MM.1S (cell line): Measurements from ENCODE around the gene B3GNT8.

Source experiments
- DNase-seq: peaks from one replicate; pipeline ENCODE4 v3.0.0-alpha.2; 2015
- H2AFZ ChIP-seq: fragments of 300-600 bp; sonication (generic); 2 replicates; pipeline ENCODE4 v1.6.0; 2016; ENCODE audit warnings: antibody characterized with exemption, low read length
- H3F3A ChIP-seq: fragments of 300-600 bp; sonication (generic); 2 replicates; pipeline ENCODE4 v1.6.1; 2016; ENCODE audit warnings: mild to moderate bottlenecking, antibody characterized with exemption, low read length, moderate library complexity, mixed read lengths; ENCODE audit not compliant: insufficient read depth
- H3K27ac ChIP-seq: fragments of 300-600 bp; sonication (generic); 2 replicates; pipeline ENCODE4 v1.5.1; 2016; ENCODE audit warnings: mild to moderate bottlenecking, low read length
- H3K27me3 ChIP-seq: fragments of 300-600 bp; sonication (generic); replicated peaks from 2 replicates; pipeline ENCODE4 v1.6.0; 2016; ENCODE audit warnings: low read length; ENCODE audit not compliant: insufficient read depth
- H3K36me3 ChIP-seq: fragments of 300-600 bp; sonication (generic); replicated peaks from 2 replicates; pipeline ENCODE4 v1.6.1; 2016; ENCODE audit warnings: mild to moderate bottlenecking, low read length, mixed read lengths; ENCODE audit not compliant: insufficient read depth
- H3K4me1 ChIP-seq: fragments of 300-600 bp; sonication (generic); 2 replicates; pipeline ENCODE4 v1.6.1; 2016; ENCODE audit warnings: low read length, mixed read lengths
- H3K4me2 ChIP-seq: fragments of 300-600 bp; sonication (generic); 2 replicates; pipeline ENCODE4 v1.6.0; 2016; ENCODE audit warnings: low read depth, low read length
- H3K4me3 ChIP-seq: fragments of 300-600 bp; sonication (generic); 2 replicates; pipeline ENCODE4 v1.5.1; 2016; ENCODE audit warnings: low read length, mixed read lengths
- H3K79me2 ChIP-seq: fragments of 300-600 bp; sonication (generic); 2 replicates; pipeline ENCODE4 v1.6.1; 2016; ENCODE audit warnings: mixed run types, low read length, mixed read lengths
- H3K9ac ChIP-seq: fragments of 300-600 bp; sonication (generic); 2 replicates; pipeline ENCODE4 v1.6.1; 2016; ENCODE audit warnings: low read length, mixed read lengths
- H3K9me2 ChIP-seq: fragments of 300-600 bp; sonication (generic); replicated peaks from 2 replicates; pipeline ENCODE4 v1.6.1; 2016; ENCODE audit warnings: mild to moderate bottlenecking, low read length, mixed read lengths; ENCODE audit not compliant: insufficient read depth
- H3K9me3 ChIP-seq: fragments of 300-600 bp; sonication (generic); replicated peaks from 2 replicates; pipeline ENCODE4 v1.6.1; 2016; ENCODE audit warnings: mild to moderate bottlenecking, low read length, mixed read lengths; ENCODE audit not compliant: insufficient read depth
- H4K20me1 ChIP-seq: fragments of 300-600 bp; sonication (generic); 2 replicates; pipeline ENCODE4 v1.6.1; 2016; ENCODE audit warnings: mild to moderate bottlenecking, low read length, moderate library complexity, mixed read lengths; ENCODE audit not compliant: insufficient read depth
- EZH2 ChIP-seq: fragments of 300-600 bp; sonication (generic); optimal IDR thresholded peaks from 2 replicates; pipeline ENCODE3; 2017; ENCODE audit warnings: low read depth, mild to moderate bottlenecking, antibody characterized with exemption, low read length, mixed read lengths
- EZH2phosphoT487 ChIP-seq: fragments of 300-600 bp; sonication (generic); IDR thresholded peaks from 2 replicates; pipeline ENCODE4 v1.6.1; 2018; ENCODE audit warnings: antibody characterized with exemption, low read length
- TF ChIP-seq, protein P1 (sequence below): fragments of 300-600 bp; sonication (generic); IDR thresholded peaks from 2 replicates; pipeline ENCODE4 v1.5.1; 2016; ENCODE audit warnings: antibody characterized with exemption, low read length, mixed read lengths

Gene B3GNT8

DNA sequence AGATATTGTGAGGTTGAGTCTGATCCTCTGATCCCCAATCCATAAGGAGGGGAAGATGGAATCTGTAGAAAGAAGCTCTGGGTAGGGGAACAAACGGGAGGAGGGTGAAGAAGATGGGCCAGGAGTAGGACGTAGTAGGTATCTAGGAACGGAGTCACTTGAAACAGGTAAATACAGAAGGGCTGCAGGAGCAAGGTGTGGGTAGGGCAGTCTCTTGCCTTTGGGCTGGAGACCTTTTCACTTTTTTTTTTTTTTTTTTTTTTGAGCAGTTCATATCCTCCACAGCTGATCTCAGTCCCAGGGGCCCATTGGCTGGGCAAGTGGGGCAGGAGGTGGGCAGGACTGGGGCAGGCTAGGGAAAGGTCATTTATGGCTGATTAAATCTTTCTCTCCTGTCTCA is 28.1 kb downstream of the B3GNT8 start:
- Histone ChIP-seq H3F3A (no peaks in the 10 kb centered on the region), H3K4me1 (peaks cover 14% of the 10 kb centered on the region), H3K27me3 (no peaks in the 10 kb centered on the region), H3K9ac (peak overlapping the region; percentile 98; the same call in 1 of the 2 replicates), H3K9me2 (no peaks in the 10 kb centered on the region), H3K27ac (no peak overlapping the region), H3K4me3 (peak overlapping the region; percentile 98; the same call in 1 of the 2 replicates), H4K20me1 (no peaks in the 10 kb centered on the region), H3K9me3 (no peaks in the 10 kb centered on the region), H3K79me2 (peaks cover 49% of the 10 kb centered on the region), H3K4me2 (peak overlapping the region; percentile 98), H2AFZ (no peak overlapping the region), H3K36me3 (no peaks in the 10 kb centered on the region)
- DNase-seq: no peak
- no peak for TF ChIP-seq EZH2
- TF ChIP-seq EZH2phosphoT487: no peak
- TF ChIP-seq, protein P1, sequence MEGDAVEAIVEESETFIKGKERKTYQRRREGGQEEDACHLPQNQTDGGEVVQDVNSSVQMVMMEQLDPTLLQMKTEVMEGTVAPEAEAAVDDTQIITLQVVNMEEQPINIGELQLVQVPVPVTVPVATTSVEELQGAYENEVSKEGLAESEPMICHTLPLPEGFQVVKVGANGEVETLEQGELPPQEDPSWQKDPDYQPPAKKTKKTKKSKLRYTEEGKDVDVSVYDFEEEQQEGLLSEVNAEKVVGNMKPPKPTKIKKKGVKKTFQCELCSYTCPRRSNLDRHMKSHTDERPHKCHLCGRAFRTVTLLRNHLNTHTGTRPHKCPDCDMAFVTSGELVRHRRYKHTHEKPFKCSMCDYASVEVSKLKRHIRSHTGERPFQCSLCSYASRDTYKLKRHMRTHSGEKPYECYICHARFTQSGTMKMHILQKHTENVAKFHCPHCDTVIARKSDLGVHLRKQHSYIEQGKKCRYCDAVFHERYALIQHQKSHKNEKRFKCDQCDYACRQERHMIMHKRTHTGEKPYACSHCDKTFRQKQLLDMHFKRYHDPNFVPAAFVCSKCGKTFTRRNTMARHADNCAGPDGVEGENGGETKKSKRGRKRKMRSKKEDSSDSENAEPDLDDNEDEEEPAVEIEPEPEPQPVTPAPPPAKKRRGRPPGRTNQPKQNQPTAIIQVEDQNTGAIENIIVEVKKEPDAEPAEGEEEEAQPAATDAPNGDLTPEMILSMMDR: no peak

- no peaks in the 10 kb centered on the region for H3K36me3 ChIP-seq
- H3K79me2 ChIP-seq: peaks cover 54% of the 10 kb centered on the region
- TF ChIP-seq EZH2: no peak
- TF ChIP-seq, protein P1: no peak
- TF ChIP-seq EZH2phosphoT487: no peak
- H3F3A ChIP-seq: no peaks in the 10 kb centered on the region
- H2AFZ ChIP-seq: no peak overlapping the region
- H3K9ac ChIP-seq: peak overlapping the region; percentile 98
- H3K4me3 ChIP-seq: peak overlapping the region; percentile 98
- no peak for DNase-seq
- no peaks in the 10 kb centered on the region for H4K20me1 ChIP-seq
- H3K27me3 ChIP-seq: no peaks in the 10 kb centered on the region
- H3K9me3 ChIP-seq: no peaks in the 10 kb centered on the region
- peak overlapping the region; percentile 98 for H3K4me2 ChIP-seq
- peaks cover 14% of the 10 kb centered on the region for H3K4me1 ChIP-seq
- H3K27ac ChIP-seq: peak overlapping the region; percentile 77; the same call in 1 of the 2 replicates
- no peaks in the 10 kb centered on the region for H3K9me2 ChIP-seq
These were observed 28.6 kb downstream of the B3GNT8 start for GRCh38 chr19:41398598-41398997.

DNA sequence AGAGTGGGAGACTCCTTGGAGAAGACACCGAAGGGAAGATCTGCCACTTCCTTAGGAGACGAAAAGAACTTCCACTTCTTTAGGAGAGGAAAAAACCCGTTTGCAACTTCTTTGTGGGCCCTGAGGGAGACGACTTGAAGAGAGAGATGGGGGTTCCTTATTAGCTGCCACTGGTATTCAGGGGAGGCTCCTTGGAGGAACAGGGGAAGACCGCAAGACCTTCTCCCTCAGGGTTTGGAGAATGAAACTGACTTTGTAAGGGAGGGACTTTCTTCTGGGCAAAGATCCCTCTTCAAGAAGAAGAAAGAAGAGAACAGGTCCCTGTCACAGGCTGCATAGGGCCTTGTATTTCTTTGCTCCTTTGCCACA is 29.1 kb downstream of the B3GNT8 start:
- Histone ChIP-seq H3K9me2 (no peaks in the 10 kb centered on the region), H3K27me3 (no peaks in the 10 kb centered on the region), H3K9ac (peak overlapping the region; percentile 98), H3K4me2 (peak overlapping the region; percentile 98), H3K27ac (peak overlapping the region; percentile 77), H3K79me2 (peaks cover 57% of the 10 kb centered on the region), H4K20me1 (no peaks in the 10 kb centered on the region), H2AFZ (peak overlapping the region; percentile 69), H3F3A (no peaks in the 10 kb centered on the region), H3K4me1 (peaks cover 14% of the 10 kb centered on the region), H3K36me3 (no peaks in the 10 kb centered on the region), H3K4me3 (peak overlapping the region; percentile 98), H3K9me3 (no peaks in the 10 kb centered on the region)
- TF ChIP-seq, protein P1: no peak
- TF ChIP-seq EZH2phosphoT487 (no peak), EZH2 (no peak)
- DNase-seq: no peak
